Measurements from ENCODE around the gene SLC20A1. TPM values are rescaled to one million over a fixed set of nuclear protein-coding genes. Genes with fewer than 3 reads are reported as not detected.

The SLC20A1 gene
- total and polyA plus RNA-seq, 4 donors: 26.2 to 51.4 (median 38.6) TPM

- ATAC-seq (ENCODE audit: insufficient read depth, low FRiP score): no peak
- Histone ChIP-seq H3K4me1 (ENCODE audit: control insufficient read depth in 5 of 5, insufficient read depth in 5 of 5, low read length in 5 of 5) (peaks cover 3 to 22% (median 10%) of the 10 kb centered on the region in 5 donors), H3K4me3 (no peak overlapping the region)
Observed at GRCh38 chr2:112648081-112648480, 2.3 kb downstream of the SLC20A1 start.

DNA sequence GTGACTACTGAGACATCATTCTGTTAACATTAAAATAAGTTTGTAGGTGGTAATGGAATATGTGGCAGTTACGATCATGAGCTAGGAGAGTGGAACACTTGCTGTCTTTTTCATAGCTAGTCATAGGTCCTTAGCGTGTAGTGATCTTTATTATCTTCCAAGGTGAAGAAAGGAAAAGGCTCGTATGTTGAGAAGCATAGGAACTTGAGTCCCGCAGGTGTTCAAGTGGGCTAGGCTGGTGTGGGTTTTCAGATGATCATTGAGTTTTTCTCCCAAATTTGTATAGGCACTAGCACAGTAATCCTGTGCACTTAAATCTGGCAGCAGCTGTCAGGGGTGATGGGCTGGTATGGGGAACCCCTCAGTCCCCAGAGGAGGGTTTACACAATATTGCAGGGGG is 10.9 kb downstream of the SLC20A1 start:
- no peak for TF ChIP-seq CTCF (IDR thresholded peaks at IDR 0.05; ENCODE audit: control extremely low read depth, extremely low read depth)
- DNase-seq (no peak), ATAC-seq (ENCODE audit: insufficient read depth, low FRiP score) (no peak)
- Histone ChIP-seq H3K9ac (ENCODE audit: insufficient read depth in 1 of 2, low read length in 2 of 2) (no peak overlapping the region), H3K9me3 (ENCODE audit: control insufficient read depth in 4 of 4, insufficient read depth in 3 of 4, low read length in 3 of 4) (no peaks in the 10 kb centered on the region), H3K4me1 (ENCODE audit: control insufficient read depth in 5 of 5, insufficient read depth in 5 of 5, low read length in 5 of 5) (peaks cover 0 to 4% (median 0%) of the 10 kb centered on the region in 5 donors), H3K36me3 (ENCODE audit: control insufficient read depth in 4 of 4, insufficient read depth in 4 of 4, low read length in 4 of 4) (peaks cover 34 to 44% (median 36%) of the 10 kb centered on the region in 4 donors), H3K27me3 (ENCODE audit: control insufficient read depth in 3 of 3, insufficient read depth in 3 of 3, low read length in 2 of 3) (no peaks in the 10 kb centered on the region), H3K4me3 (no peak overlapping the region), H3K27ac (ENCODE audit: low read depth in 1 of 2, low read length in 1 of 2) (no peak overlapping the region)
- 97 to 99% methylated on average over 4 of the region's 4 CpGs for WGBS, 2 donors

More at GRCh38 chr2:112648081-112648480, 2.3 kb downstream of the SLC20A1 start:
- no peaks in the 10 kb centered on the region for H3K27me3 ChIP-seq (ENCODE audit: control insufficient read depth in 3 of 3, insufficient read depth in 3 of 3, low read length in 2 of 3)
- peak in 2 of 3 donors; percentile 31 to 38 for DNase-seq
- no peaks in the 10 kb centered on the region for H3K9me3 ChIP-seq (ENCODE audit: control insufficient read depth in 4 of 4, insufficient read depth in 3 of 4, low read length in 3 of 4)
- no peak overlapping the region for H3K27ac ChIP-seq (ENCODE audit: low read depth in 1 of 2, low read length in 1 of 2)
- peaks cover 17 to 30% (median 22%) of the 10 kb centered on the region in 4 donors for H3K36me3 ChIP-seq (ENCODE audit: control insufficient read depth in 4 of 4, insufficient read depth in 4 of 4, low read length in 4 of 4)
- 78 to 83% methylated on average over 2 of the region's 2 CpGs for WGBS, 2 donors
- no peak for TF ChIP-seq CTCF (IDR thresholded peaks at IDR 0.05; ENCODE audit: control extremely low read depth, extremely low read depth)
- peak overlapping the region in 1 of 2 donors; percentile 0 for H3K9ac ChIP-seq (ENCODE audit: insufficient read depth in 1 of 2, low read length in 2 of 2)

DNA sequence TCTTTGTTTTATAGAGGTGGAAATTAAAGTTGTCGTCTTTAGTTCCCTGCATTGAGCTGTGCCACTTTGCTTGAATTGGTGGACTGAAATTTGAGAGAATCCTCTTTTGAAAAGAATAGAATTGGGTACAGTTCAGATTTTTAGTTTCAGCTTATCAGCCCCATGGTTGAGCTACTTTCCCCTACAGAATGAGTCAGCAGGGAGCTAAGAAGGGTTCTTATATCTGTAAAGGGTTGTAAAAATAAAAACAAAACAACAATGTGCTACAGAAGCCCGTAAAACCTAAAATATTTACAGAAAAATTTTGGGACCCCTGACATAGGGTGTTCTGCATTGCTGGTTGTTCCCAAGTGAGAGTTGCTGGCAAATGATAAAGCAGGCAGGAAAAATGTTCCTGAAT is 12.6 kb downstream of the SLC20A1 start:
- no peaks in the 10 kb centered on the region for H3K9me3 ChIP-seq (ENCODE audit: control insufficient read depth in 4 of 4, insufficient read depth in 3 of 4, low read length in 3 of 4)
- DNase-seq (no peak), ATAC-seq (ENCODE audit: insufficient read depth, low FRiP score) (no peak)
- no peak overlapping the region for H3K4me3 ChIP-seq
- WGBS, 2 donors: 90 to 95% methylated on average over 2 of the region's 2 CpGs
- no peak overlapping the region for H3K27ac ChIP-seq (ENCODE audit: low read depth in 1 of 2, low read length in 1 of 2)
- no peak for TF ChIP-seq CTCF (IDR thresholded peaks at IDR 0.05; ENCODE audit: control extremely low read depth, extremely low read depth)
- peaks cover 28 to 36% (median 33%) of the 10 kb centered on the region in 4 donors for H3K36me3 ChIP-seq (ENCODE audit: control insufficient read depth in 4 of 4, insufficient read depth in 4 of 4, low read length in 4 of 4)
- peaks cover 0 to 4% (median 0%) of the 10 kb centered on the region in 5 donors for H3K4me1 ChIP-seq (ENCODE audit: control insufficient read depth in 5 of 5, insufficient read depth in 5 of 5, low read length in 5 of 5)
- H3K9ac ChIP-seq (ENCODE audit: insufficient read depth in 1 of 2, low read length in 2 of 2): no peak overlapping the region
- H3K27me3 ChIP-seq (ENCODE audit: control insufficient read depth in 3 of 3, insufficient read depth in 3 of 3, low read length in 2 of 3): no peaks in the 10 kb centered on the region
